NCI-H345 treated with DMSO at 0.1 percent for 48 hours (cell line): ENCODE measurements around the gene CD5L.

Source experiments
- DNase-seq: peaks from one replicate; lab custom pipeline; 2025; ENCODE audit not compliant: unreplicated experiment; lab: John Stamatoyannopoulos, UW

The CD5L gene

DNA sequence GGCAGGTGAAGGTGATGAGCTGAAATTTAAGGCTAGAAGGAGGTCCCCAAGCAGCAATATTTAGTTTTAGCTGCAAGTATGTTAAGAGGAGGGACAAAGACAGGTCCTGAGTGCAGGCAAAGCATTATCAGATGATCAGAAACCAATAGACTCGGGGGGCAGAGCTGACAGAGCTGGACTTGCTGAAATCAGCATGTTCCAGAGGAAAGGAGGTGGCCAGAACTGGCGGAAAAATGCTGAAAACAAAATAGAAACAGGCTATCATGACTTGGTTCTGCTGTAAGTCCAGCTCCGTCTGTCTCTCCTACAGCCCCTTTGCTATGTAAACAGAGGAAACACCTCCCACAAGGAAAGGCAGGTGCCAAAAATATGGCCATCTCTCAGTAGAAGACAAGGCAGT, at the start of gene CD5L:
TSS of gene CD5L (minus strand) at position 101 of the 400 bp plus-strand sequence. CDS start 107 bp downstream, outside the sequence.
- no peak for DNase-seq

DNA sequence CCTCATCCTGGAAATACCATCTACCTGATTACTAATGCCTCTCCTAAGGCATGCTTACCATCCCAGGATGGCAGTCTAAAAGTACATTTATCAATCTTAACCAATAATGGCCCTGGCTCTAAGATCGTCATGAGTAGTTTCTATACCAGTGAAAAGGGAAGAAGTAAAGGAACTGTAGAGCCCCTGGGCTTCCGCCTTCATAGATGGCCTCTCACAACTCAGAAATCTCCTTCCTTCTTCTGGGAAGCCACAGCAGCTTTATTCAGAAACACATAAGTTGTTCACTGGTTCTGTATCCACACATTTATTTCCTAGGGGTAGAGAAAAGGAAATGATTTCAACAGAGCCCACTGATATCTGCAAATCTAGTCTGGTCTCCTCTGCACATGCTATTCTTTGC, 41.0 kb upstream of the CD5L start:
- no peak for DNase-seq

- DNase-seq, result no peak
Observed at GRCh38 chr1:157880621-157881020, 39.0 kb upstream of the CD5L start.

GRCh38 chr1:157878059-157878458, 36.5 kb upstream of the CD5L start:
- DNase-seq, result peak; percentile 11

DNA sequence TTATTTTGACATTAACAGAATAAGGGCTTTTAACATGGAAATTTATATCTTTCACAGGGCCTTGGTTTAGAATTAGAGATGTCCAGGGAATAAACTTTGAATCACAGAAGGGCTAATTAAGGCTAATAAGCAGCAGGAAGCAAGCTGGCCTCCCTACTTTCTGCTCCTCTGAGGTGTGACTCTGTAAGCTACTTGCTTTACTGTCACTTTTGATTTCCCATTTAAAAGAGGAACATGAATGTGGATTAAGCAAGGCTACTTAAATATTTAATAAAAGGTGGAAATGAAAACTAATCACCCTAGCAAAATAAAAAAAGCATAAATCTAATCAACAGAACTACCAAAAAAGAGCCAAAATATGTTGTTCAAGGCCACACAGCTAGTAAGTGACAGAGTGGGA, 28.9 kb upstream of the CD5L start:
- no peak for DNase-seq

DNA sequence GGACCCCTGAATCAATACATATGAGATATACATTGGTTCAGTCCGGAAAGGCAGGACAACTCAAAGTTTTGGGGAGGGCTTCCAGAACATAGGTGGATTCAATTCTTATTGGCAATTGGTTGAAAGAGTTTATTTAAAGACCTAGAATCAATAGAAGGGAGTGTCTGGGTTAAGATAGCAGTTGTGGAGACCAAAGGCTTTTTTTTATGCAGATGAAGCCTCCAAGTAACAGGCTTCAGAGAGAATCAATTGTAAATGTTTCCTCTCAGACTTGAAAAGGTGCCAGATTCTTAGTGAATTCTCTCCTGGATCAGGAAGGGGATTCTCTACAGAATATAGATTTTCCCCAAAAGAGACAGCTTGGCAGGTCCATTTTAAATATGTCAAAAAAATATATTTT, 27.0 kb upstream of the CD5L start:
- DNase-seq, result no peak

DNA sequence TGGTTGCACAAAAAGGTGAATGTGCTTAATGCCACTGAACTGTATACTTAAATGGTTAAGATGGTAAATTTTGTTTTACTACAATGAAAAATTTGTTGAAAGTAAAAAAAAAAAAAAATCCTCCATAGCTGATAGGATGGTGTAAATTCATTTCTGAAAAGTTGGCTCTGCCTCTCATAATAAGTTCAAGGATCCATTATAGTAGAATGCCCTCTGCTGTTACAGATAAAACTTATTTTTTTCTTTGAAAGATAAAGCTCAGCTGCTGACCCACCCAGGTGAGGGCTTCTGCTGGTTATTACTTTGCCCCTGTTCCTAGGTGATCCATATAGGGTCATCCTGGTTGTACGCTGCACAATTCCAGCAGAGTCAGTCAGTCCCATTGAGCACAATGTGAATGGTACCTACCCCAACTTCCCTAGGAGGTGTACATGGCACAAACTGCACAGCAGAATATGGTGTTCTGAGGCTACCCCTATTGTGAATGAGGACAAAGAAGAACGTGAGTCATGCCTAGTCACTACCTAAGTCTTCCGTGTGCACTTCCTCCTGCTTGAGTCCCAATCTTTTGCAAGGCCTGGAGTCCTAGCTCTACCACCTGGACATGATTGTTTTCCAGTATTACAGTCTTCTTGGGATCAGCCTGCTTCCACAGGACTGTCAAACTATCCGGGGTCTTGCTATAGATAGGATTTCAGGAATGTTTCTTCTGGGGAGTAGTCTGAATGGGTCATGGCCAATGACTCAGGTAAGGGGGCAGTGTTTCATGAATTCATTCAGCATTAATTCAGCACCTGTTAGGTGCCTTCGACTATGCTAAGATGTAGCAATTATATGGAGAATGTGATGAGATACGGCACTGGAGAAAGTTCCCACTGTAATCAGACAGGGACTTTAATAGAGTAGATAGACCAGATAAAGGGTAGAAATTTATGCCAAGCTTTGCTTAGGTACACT, 20.8 kb upstream of the CD5L start:
- DNase-seq, result no peak

DNA sequence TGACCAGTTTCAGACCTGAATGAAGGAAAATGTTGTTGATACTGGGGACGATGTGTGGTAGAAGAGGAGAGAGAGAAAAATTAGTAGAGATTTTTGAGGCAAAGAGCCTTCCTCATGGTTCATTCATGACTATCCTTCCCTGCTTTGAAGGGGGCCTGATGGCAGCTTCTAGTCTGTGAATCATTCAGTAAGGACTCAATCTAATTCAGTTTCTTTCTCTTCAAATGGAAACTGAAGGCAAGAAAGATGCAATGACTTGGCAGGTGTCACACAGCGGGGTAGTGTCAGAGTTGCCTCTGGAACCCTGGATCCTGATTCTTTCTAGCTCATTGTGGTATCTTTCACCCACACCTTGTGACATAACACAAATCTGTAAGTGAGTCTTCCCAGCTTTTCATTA, 14.9 kb upstream of the CD5L start:
- no peak for DNase-seq

DNA sequence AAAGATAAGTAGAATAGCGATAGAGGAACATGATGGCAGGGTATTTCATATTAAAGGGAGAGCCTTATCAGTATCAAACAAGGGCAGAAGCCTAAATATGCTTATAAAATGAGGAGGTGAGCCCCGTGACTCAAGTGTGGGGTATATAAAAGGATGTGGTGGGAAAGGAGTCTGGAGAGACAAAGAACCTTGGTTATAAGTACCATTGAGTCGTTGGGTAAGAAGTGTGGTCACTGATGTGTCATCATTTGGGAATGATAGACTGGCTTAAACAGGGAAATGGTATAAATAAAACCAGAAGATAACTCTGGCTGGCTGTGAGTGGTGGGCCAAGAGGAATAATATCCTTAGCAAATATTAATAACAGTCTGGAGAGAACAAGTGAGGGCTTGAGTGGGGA, 10.9 kb upstream of the CD5L start:
- DNase-seq, result no peak

- no peak for DNase-seq
Observed at GRCh38 chr1:157849229-157849875, 7.7 kb upstream of the CD5L start.

GRCh38 chr1:157844089-157844830, 2.7 kb upstream of the CD5L start:
- no peak for DNase-seq

DNA sequence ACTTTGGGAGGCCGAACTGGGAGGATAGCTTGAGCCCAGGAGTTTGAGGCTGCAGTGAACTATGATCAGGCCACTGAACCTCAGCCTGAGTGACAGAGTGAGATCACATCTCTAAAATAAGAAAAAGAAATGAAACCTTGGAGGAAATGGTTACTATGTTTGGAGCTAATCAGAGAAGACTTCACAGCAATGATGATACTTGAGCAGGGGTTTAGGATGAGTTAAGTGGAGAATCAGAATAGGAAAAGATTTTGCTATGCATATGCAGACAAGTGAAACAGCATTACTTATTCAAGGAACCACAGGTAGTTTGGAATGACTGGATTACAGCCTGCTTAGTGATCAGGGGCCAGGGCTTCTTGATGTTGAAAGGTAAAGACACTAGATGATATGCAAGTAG, 1.3 kb upstream of the CD5L start:
- DNase-seq, result no peak

- no peak for DNase-seq
Observed at GRCh38 chr1:157838966-157839365, 2.6 kb downstream of the CD5L start.

DNA sequence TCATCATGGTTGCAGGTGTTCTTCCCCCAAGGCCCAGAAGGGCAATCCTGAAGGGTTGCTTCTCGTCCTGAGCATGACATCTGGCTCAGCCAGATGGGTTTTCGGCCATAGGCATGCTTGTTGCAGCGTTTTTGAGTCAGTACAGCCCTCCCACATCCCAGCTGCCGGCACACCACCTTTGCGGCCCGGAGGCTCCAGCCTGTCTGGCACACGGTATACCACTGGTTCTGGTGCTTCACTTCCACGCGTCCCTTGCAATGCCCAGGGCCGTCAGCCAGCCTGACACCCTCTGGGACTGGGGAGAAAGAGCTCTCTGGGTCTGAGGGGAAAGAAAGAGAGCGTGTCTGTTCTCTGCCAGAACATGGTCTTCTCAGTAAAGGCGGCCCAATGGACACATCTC, 7.2 kb downstream of the CD5L start:
- DNase-seq, result no peak

DNA sequence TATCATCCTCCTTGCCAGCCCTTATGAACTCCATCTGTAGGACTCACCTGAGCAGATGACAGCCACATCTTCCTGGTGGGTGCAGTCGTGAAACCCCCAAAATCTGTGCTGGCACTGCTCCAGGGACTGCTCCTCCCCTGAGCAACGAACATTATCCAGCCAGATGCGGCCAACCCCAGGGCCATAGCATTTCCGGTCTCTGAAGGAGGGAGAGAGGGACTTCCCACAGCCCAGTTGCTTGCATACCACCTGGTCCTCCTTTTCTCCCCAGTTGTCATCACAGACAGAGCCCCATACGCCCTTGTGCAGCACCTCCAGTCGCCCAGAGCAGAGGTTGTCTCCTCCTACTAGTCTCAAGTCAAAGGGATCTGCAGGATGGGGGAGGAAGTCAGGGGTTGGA, 8.5 kb downstream of the CD5L start:
- no peak for DNase-seq

DNA sequence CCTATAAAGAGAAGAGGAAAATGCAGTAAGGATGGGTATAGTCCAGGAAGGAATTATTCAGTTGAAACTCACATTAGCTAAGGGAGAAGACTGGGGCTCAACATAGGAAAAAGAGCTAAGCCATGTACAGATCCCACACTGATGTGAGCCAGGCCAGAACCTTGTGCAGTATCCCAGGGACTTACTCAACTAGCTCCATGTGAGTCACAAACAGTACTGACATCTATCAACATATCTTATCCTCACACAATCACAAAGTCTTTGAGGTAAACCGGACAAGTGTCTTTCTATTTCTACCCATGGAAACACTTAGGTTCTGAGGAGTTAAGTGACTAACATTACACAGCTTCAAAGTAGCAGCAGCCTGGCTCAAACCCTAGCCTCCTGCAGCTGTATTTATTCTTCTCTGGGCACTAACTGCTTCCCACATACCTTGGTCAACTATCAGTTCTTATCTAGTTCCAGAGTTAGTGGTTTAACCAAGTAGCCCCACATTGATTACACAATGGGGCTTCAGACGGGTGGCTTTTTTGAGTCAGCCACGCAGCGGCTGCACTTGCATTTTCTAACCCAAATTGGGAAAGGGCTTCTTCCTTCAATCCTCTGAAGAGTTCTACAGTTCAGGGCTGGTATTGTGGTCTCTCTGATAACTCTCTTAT, 9.5 kb downstream of the CD5L start:
- no peak for DNase-seq

- no peak for DNase-seq
Observed at GRCh38 chr1:157830887-157831286, 10.7 kb downstream of the CD5L start.

- no peak for DNase-seq
Observed at GRCh38 chr1:157829711-157830110, 11.9 kb downstream of the CD5L start.

DNA sequence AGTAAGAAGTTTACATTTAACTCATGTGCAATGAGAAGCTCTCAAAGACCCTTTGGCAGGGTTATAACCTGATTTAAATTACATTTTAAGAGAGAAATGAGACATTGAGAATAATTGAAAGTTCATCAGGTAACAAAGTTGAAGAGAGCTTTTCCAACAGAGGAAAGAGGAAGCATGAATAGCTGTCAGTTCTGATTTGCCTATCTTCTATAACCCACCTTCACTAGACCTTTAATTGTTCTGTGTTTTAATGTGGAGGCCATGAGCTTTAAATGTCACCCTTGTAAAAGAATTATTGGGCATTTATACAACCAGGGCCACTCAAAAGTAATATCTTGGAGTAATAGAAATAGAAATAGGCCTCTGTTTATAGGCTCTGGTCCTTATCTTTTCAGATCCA, 12.4 kb downstream of the CD5L start:
- DNase-seq, result no peak

- DNase-seq, result no peak
Observed at GRCh38 chr1:157820299-157820698, 21.3 kb downstream of the CD5L start.

DNA sequence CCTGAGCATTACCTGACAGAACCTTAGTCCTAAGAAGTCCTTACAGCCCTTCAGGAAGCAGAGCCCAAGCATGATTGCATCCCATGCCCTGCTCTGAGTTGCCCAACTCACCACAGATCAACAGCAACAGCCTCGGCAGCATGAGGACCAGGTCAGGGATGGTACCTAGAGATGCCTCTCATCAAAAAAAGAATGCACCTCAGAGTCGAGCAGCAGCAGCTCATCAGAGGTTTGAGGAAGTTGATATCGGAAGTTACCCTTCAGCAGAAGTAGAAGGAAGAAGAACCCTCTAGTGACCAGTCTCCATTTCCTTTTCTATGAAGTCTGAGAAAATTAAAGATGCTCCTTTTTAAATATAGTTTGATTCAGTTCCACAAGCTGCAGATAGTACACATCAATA, 21.7 kb downstream of the CD5L start, which contains the start of gene FCRL1:
TSS of gene FCRL1 (minus strand) at position 225 of the 400 bp plus-strand sequence. CDS start at position 142, 83 bp downstream.
- no peak for DNase-seq
